Thyroid gland (tissue), 4 donors: Measurements from ENCODE around the gene ELAVL4.

ENCODE experiments used
- POLR2A ChIP-seq, 2 donors: fragments of 450-650 bp; IDR thresholded peaks; one replicate each; pipeline ENCODE4 v1.6.1; 2017; ENCODE audit warnings: antibody characterized with exemption in 2 of 2, mild to moderate bottlenecking in 2 of 2, moderate library complexity in 1 of 2
- TF ChIP-seq, protein P1 (sequence below), 6 experiments: fragments of 200-600 bp in 3 of 6; fragments of 450-650 bp in 3 of 6; sonication (generic) in 3 of 6; IDR thresholded peaks; one replicate each; pipeline ENCODE4 v1.5.1; 2016 to 2019; ENCODE audit warnings: antibody characterized with exemption in 6 of 6, mild to moderate bottlenecking in 2 of 6, inconsistent platforms in 1 of 6, moderate library complexity in 1 of 6

DNA sequence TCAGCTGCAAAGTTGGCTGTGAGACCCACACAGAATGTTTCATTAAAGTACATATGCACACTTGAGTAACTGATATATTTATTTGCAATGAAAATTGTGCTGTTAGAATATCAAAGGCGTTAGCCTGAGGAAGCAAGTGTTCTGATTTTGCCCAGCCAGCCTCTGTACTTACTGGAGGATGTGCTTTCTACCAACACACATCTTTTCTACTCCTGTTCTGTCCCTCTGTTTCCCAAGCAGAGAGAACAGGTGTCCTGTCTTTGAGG is 31.4 kb downstream of the ELAVL4 start:
- TF ChIP-seq POLR2A (IDR thresholded peaks at IDR 0.05) = no peak
- TF ChIP-seq, protein P1, sequence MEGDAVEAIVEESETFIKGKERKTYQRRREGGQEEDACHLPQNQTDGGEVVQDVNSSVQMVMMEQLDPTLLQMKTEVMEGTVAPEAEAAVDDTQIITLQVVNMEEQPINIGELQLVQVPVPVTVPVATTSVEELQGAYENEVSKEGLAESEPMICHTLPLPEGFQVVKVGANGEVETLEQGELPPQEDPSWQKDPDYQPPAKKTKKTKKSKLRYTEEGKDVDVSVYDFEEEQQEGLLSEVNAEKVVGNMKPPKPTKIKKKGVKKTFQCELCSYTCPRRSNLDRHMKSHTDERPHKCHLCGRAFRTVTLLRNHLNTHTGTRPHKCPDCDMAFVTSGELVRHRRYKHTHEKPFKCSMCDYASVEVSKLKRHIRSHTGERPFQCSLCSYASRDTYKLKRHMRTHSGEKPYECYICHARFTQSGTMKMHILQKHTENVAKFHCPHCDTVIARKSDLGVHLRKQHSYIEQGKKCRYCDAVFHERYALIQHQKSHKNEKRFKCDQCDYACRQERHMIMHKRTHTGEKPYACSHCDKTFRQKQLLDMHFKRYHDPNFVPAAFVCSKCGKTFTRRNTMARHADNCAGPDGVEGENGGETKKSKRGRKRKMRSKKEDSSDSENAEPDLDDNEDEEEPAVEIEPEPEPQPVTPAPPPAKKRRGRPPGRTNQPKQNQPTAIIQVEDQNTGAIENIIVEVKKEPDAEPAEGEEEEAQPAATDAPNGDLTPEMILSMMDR (IDR thresholded peaks at IDR 0.05) = no peak
